Neural cell (in vitro differentiated cells): ENCODE data around the gene TTC39B.

Experiments
- CTCF ChIP-seq: fragments of 450-650 bp; IDR thresholded peaks from 2 replicates; pipeline ENCODE4 v1.5.1; 2014; ENCODE audit warnings: antibody characterized with exemption, mild to moderate bottlenecking, moderate library complexity; ENCODE audit not compliant: poor library complexity, severe bottlenecking
- EP300 ChIP-seq: fragments of 450-650 bp; conservative IDR thresholded peaks from 2 replicates; pipeline ENCODE4 v1.6.1; 2014; ENCODE audit warnings: antibody characterized with exemption, mild to moderate bottlenecking, moderate library complexity; ENCODE audit not compliant: poor library complexity, severe bottlenecking
- EZH2 ChIP-seq: fragments of 200-600, 300-800 bp; shearing (Covaris generic), sonication (generic); IDR thresholded peaks from 2 replicates; pipeline ENCODE4 v1.6.1; 2014; ENCODE audit warnings: antibody characterized with exemption, low read length, borderline replicate concordance, mild to moderate bottlenecking; ENCODE audit not compliant: insufficient read depth, poor library complexity, severe bottlenecking
- REST ChIP-seq: IDR thresholded peaks from 2 replicates; pipeline ENCODE4 v1.6.1; 2012; ENCODE audit warnings: borderline replicate concordance
- SMC3 ChIP-seq: fragments of 450-650 bp; conservative IDR thresholded peaks from 2 replicates; pipeline ENCODE4 v1.6.1; 2014; ENCODE audit warnings: antibody characterized with exemption, mild to moderate bottlenecking, moderate library complexity; ENCODE audit not compliant: poor library complexity
- TAF1 ChIP-seq: IDR thresholded peaks from 2 replicates; pipeline ENCODE4 v1.6.1; 2012; ENCODE audit warnings: low read depth

DNA sequence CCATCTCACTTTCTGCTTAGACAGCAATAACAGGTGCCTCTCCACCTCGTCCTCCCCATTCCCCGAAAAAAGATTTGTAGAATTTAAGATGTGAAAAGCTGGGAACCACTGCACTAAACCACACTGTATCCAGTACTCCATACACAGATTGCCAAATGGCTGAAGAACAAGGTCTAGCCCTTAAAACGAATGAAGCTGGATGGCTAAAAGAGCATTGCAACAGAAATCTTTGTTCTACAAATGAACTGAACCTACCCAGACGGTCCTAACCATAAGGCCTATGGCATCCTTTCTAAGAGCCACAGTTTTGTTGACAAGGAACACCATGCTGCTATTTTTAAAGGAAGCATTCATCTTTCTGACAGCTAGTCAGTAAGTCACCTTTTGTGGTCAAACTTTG is 152.3 kb downstream of the TTC39B start:
- TF ChIP-seq REST = no peak
- TF ChIP-seq CTCF = no peak
- TF ChIP-seq EZH2 = no peak
- TF ChIP-seq EP300 = no peak
- no peak for TF ChIP-seq SMC3
- no peak for TF ChIP-seq TAF1
